MM.1S (cell line): ENCODE data around the gene PCDHGB5.
A peak's percentile ranks its signal among the peaks of the same experiment; 100 is the strongest.

Source experiments
- DNase-seq: peaks from one replicate; pipeline ENCODE4 v3.0.0-alpha.2; 2015
- H2AFZ ChIP-seq: fragments of 300-600 bp; sonication (generic); 2 replicates; pipeline ENCODE4 v1.6.0; 2016; ENCODE audit warnings: antibody characterized with exemption, low read length
- H3F3A ChIP-seq: fragments of 300-600 bp; sonication (generic); 2 replicates; pipeline ENCODE4 v1.6.1; 2016; ENCODE audit warnings: mild to moderate bottlenecking, antibody characterized with exemption, low read length, moderate library complexity, mixed read lengths; ENCODE audit not compliant: insufficient read depth
- H3K27ac ChIP-seq: fragments of 300-600 bp; sonication (generic); 2 replicates; pipeline ENCODE4 v1.5.1; 2016; ENCODE audit warnings: mild to moderate bottlenecking, low read length
- H3K27me3 ChIP-seq: fragments of 300-600 bp; sonication (generic); replicated peaks from 2 replicates; pipeline ENCODE4 v1.6.0; 2016; ENCODE audit warnings: low read length; ENCODE audit not compliant: insufficient read depth
- H3K36me3 ChIP-seq: fragments of 300-600 bp; sonication (generic); replicated peaks from 2 replicates; pipeline ENCODE4 v1.6.1; 2016; ENCODE audit warnings: mild to moderate bottlenecking, low read length, mixed read lengths; ENCODE audit not compliant: insufficient read depth
- H3K4me1 ChIP-seq: fragments of 300-600 bp; sonication (generic); 2 replicates; pipeline ENCODE4 v1.6.1; 2016; ENCODE audit warnings: low read length, mixed read lengths
- H3K4me2 ChIP-seq: fragments of 300-600 bp; sonication (generic); 2 replicates; pipeline ENCODE4 v1.6.0; 2016; ENCODE audit warnings: low read depth, low read length
- H3K4me3 ChIP-seq: fragments of 300-600 bp; sonication (generic); 2 replicates; pipeline ENCODE4 v1.5.1; 2016; ENCODE audit warnings: low read length, mixed read lengths
- H3K79me2 ChIP-seq: fragments of 300-600 bp; sonication (generic); 2 replicates; pipeline ENCODE4 v1.6.1; 2016; ENCODE audit warnings: mixed run types, low read length, mixed read lengths
- H3K9ac ChIP-seq: fragments of 300-600 bp; sonication (generic); 2 replicates; pipeline ENCODE4 v1.6.1; 2016; ENCODE audit warnings: low read length, mixed read lengths
- H3K9me2 ChIP-seq: fragments of 300-600 bp; sonication (generic); replicated peaks from 2 replicates; pipeline ENCODE4 v1.6.1; 2016; ENCODE audit warnings: mild to moderate bottlenecking, low read length, mixed read lengths; ENCODE audit not compliant: insufficient read depth
- H3K9me3 ChIP-seq: fragments of 300-600 bp; sonication (generic); replicated peaks from 2 replicates; pipeline ENCODE4 v1.6.1; 2016; ENCODE audit warnings: mild to moderate bottlenecking, low read length, mixed read lengths; ENCODE audit not compliant: insufficient read depth
- H4K20me1 ChIP-seq: fragments of 300-600 bp; sonication (generic); 2 replicates; pipeline ENCODE4 v1.6.1; 2016; ENCODE audit warnings: mild to moderate bottlenecking, low read length, moderate library complexity, mixed read lengths; ENCODE audit not compliant: insufficient read depth
- EZH2 ChIP-seq: fragments of 300-600 bp; sonication (generic); optimal IDR thresholded peaks from 2 replicates; pipeline ENCODE3; 2017; ENCODE audit warnings: low read depth, mild to moderate bottlenecking, antibody characterized with exemption, low read length, mixed read lengths
- EZH2phosphoT487 ChIP-seq: fragments of 300-600 bp; sonication (generic); IDR thresholded peaks from 2 replicates; pipeline ENCODE4 v1.6.1; 2018; ENCODE audit warnings: antibody characterized with exemption, low read length
- TF ChIP-seq, protein P1 (sequence below): fragments of 300-600 bp; sonication (generic); IDR thresholded peaks from 2 replicates; pipeline ENCODE4 v1.5.1; 2016; ENCODE audit warnings: antibody characterized with exemption, low read length, mixed read lengths

PCDHGB5 gene

GRCh38 chr5:141359790-141360426, 37.8 kb upstream of the PCDHGB5 start, which contains the start of gene PCDHGB2:
Gene PCDHGB2 (plus strand): TSS chr5:141359994. CDS start chr5:141360136, 142 bp downstream.
- Histone ChIP-seq H3F3A (no peaks in the 10 kb centered on the region), H2AFZ (peak within 1 kb of the TSS; percentile 55; the same call in 1 of the 2 replicates), H3K9ac (no peak within 1 kb of the TSS), H3K79me2 (no peaks in the 10 kb centered on the region), H3K4me1 (no peaks in the 10 kb centered on the region), H3K4me3 (peak within 1 kb of the TSS; percentile 48), H3K4me2 (peak within 1 kb of the TSS; percentile 46), H4K20me1 (no peaks in the 10 kb centered on the region), H3K9me3 (no peaks in the 10 kb centered on the region), H3K27me3 (no peaks in the 10 kb centered on the region; the same call in 1 of the 2 replicates), H3K36me3 (no peaks in the 10 kb centered on the region), H3K27ac (no peak within 1 kb of the TSS), H3K9me2 (no peaks in the 10 kb centered on the region)
- DNase-seq = peak; percentile 50
- TF ChIP-seq EZH2phosphoT487 = no peak
- TF ChIP-seq, protein P1, sequence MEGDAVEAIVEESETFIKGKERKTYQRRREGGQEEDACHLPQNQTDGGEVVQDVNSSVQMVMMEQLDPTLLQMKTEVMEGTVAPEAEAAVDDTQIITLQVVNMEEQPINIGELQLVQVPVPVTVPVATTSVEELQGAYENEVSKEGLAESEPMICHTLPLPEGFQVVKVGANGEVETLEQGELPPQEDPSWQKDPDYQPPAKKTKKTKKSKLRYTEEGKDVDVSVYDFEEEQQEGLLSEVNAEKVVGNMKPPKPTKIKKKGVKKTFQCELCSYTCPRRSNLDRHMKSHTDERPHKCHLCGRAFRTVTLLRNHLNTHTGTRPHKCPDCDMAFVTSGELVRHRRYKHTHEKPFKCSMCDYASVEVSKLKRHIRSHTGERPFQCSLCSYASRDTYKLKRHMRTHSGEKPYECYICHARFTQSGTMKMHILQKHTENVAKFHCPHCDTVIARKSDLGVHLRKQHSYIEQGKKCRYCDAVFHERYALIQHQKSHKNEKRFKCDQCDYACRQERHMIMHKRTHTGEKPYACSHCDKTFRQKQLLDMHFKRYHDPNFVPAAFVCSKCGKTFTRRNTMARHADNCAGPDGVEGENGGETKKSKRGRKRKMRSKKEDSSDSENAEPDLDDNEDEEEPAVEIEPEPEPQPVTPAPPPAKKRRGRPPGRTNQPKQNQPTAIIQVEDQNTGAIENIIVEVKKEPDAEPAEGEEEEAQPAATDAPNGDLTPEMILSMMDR = peak; percentile 46

GRCh38 chr5:141360685-141361084, 37.1 kb upstream of the PCDHGB5 start:
- Histone ChIP-seq H3F3A (no peaks in the 10 kb centered on the region), H3K9ac (no peak overlapping the region), H3K27ac (no peak overlapping the region), H3K27me3 (no peaks in the 10 kb centered on the region; the same call in 1 of the 2 replicates), H3K36me3 (no peaks in the 10 kb centered on the region), H3K9me2 (no peaks in the 10 kb centered on the region), H3K4me3 (no peak overlapping the region), H4K20me1 (no peaks in the 10 kb centered on the region), H2AFZ (no peak overlapping the region), H3K79me2 (no peaks in the 10 kb centered on the region), H3K4me2 (no peak overlapping the region), H3K9me3 (no peaks in the 10 kb centered on the region), H3K4me1 (no peaks in the 10 kb centered on the region)
- no peak for DNase-seq
- TF ChIP-seq, protein P1 = no peak
- TF ChIP-seq EZH2phosphoT487 = no peak
- no peak for TF ChIP-seq EZH2

DNA sequence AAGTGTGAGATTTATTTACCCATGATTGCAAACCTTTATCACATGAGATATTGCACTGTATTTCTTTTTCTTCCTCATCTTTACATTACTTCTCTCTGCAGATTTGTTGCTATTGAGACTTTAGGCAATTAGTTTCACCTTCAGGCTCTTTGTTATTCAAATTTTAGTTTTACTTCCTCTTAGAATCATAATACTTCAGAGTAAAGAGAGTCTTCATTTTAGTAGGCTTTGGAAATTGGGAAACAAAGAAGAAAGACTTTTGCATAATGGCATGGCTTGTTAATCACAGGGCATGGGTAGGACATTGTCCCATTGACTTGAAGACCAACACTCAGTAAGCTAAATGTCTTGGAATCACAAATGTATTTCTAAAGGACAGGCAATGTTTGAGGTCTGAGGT, 35.0 kb upstream of the PCDHGB5 start:
- H4K20me1 ChIP-seq = no peaks in the 10 kb centered on the region
- H3K9me3 ChIP-seq = no peaks in the 10 kb centered on the region
- no peak overlapping the region for H3K4me3 ChIP-seq
- no peaks in the 10 kb centered on the region for H3K79me2 ChIP-seq
- no peak overlapping the region for H3K9ac ChIP-seq
- no peak overlapping the region for H3K4me2 ChIP-seq
- TF ChIP-seq, protein P1 = no peak
- no peak for TF ChIP-seq EZH2phosphoT487
- no peak for TF ChIP-seq EZH2
- H3F3A ChIP-seq = no peaks in the 10 kb centered on the region
- H3K27ac ChIP-seq = no peak overlapping the region
- no peaks in the 10 kb centered on the region; the same call in none of the 2 replicates for H3K27me3 ChIP-seq
- H3K9me2 ChIP-seq = no peaks in the 10 kb centered on the region
- H3K4me1 ChIP-seq = no peaks in the 10 kb centered on the region
- no peaks in the 10 kb centered on the region for H3K36me3 ChIP-seq
- H2AFZ ChIP-seq = no peak overlapping the region
- DNase-seq = no peak
